Thoracic aorta (tissue), 2 donors: ENCODE data around the gene LDLRAD2. TPM values are rescaled to one million over a fixed set of nuclear protein-coding genes. Genes with fewer than 3 reads are reported as not detected.

Experiments used
- ATAC-seq: fragments of 150-250 bp; one replicate; pipeline ENCODE4 v1.8.0; 2017; ENCODE audit warnings: low read depth; ENCODE audit not compliant: insufficient number of reproducible peaks, low FRiP score
- DNase-seq: peaks from one replicate; pipeline ENCODE4 v3.0.0-alpha.2; 2020; ENCODE audit warnings: low spot score
- H3K27ac ChIP-seq, 2 donors: fragments of 200-600 bp; sonication (generic); 1 replicate in 1 of 2; 2 replicates in 1 of 2; pipeline ENCODE4 v1.5.1; 2016; ENCODE audit warnings: mild to moderate bottlenecking in 2 of 2, moderate library complexity in 2 of 2
- H3K27me3 ChIP-seq: fragments of 200-600 bp; sonication (generic); replicated peaks from 2 replicates; pipeline ENCODE4 v1.6.0; 2016; ENCODE audit warnings: mild to moderate bottlenecking; ENCODE audit not compliant: insufficient read depth
- H3K36me3 ChIP-seq: fragments of 200-600 bp; sonication (generic); one replicate; pipeline ENCODE4 v1.5.1; 2016
- H3K4me1 ChIP-seq, 2 donors: fragments of 200-600 bp; sonication (generic); 1 replicate in 1 of 2; 2 replicates in 1 of 2; pipeline versions ENCODE4 v1.5.1 to v1.6.0; 2016; ENCODE audit warnings: low read depth in 2 of 2, mild to moderate bottlenecking in 1 of 2; ENCODE audit not compliant: control insufficient read depth in 1 of 2
- H3K4me3 ChIP-seq: fragments of 200-600 bp; sonication (generic); 2 replicates; pipeline ENCODE4 v1.5.1; 2016; ENCODE audit warnings: mild to moderate bottlenecking
- H3K9me3 ChIP-seq: fragments of 200-600 bp; sonication (generic); 2 replicates; pipeline ENCODE4 v1.5.1; 2016
- total RNA-seq, 2 donors: library from RNA; depleted of rRNA; stranded (reverse); fragments of >200 nt; gene quantifications; one replicate each; pipeline versions ENCODE4 v1.1.0 to v1.2.3, GENCODE V29; 2016
- TF ChIP-seq, protein P1 (sequence below): fragments of 200-600 bp; sonication (generic); IDR thresholded peaks from one replicate; pipeline ENCODE4 v1.5.1; 2019; ENCODE audit warnings: antibody characterized with exemption

LDLRAD2 gene
- total RNA-seq, 2 donors from 2014 or later: 0.27 TPM; not detected in 1

DNA sequence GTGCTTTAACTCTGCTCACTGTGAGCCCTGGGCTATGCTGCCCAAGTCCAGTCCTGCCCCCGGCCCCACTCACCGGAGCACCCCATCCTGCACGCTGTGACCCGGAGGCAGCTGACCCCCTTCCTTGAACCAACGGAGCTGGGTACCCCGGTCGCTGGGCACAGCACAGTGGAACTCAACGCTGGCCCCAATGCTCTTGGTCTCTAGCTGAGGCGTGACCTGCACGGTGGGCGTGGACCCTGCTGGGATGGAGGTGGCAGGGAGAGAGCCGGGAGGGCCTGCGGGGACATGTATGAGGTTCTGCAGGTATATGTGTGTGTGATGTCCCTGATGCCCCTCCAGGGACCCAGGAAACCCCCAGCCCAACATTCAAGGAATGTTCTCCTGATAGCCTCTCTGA, 24.7 kb downstream of the LDLRAD2 start:
- no peak overlapping the region for H3K27ac ChIP-seq
- DNase-seq: no peak
- no peak overlapping the region for H3K4me3 ChIP-seq
- no peaks in the 10 kb centered on the region for H3K9me3 ChIP-seq
- TF ChIP-seq, protein P1, sequence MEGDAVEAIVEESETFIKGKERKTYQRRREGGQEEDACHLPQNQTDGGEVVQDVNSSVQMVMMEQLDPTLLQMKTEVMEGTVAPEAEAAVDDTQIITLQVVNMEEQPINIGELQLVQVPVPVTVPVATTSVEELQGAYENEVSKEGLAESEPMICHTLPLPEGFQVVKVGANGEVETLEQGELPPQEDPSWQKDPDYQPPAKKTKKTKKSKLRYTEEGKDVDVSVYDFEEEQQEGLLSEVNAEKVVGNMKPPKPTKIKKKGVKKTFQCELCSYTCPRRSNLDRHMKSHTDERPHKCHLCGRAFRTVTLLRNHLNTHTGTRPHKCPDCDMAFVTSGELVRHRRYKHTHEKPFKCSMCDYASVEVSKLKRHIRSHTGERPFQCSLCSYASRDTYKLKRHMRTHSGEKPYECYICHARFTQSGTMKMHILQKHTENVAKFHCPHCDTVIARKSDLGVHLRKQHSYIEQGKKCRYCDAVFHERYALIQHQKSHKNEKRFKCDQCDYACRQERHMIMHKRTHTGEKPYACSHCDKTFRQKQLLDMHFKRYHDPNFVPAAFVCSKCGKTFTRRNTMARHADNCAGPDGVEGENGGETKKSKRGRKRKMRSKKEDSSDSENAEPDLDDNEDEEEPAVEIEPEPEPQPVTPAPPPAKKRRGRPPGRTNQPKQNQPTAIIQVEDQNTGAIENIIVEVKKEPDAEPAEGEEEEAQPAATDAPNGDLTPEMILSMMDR: no peak
- no peaks in the 10 kb centered on the region for H3K27me3 ChIP-seq
- peaks cover 94% of the 10 kb centered on the region for H3K36me3 ChIP-seq
- H3K4me1 ChIP-seq: no peaks in the 10 kb centered on the region
- ATAC-seq: no peak

DNA sequence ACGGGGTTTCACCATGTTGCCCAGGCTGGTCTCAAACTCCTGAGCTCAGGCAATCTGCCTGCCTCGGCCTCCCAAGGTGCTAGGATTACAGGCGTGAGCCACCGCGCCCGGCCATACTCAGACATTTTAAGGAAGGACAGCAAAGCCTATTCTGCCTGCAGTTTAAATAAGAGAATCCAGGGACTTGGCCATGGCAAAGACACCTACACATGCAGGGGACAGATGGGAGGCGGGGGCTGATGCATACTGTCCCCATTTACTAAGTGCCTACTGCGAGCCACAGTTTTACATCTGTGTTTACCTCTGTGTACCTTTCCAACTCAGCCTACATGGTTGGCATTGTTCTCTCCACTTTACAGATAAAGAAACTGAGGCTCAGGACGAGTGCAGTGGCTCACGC, 25.4 kb downstream of the LDLRAD2 start:
- no peak overlapping the region for H3K27ac ChIP-seq
- ATAC-seq (no peak), DNase-seq (no peak)
- no peaks in the 10 kb centered on the region for H3K4me1 ChIP-seq
- TF ChIP-seq, protein P1: no peak
- H3K4me3 ChIP-seq: no peak overlapping the region
- no peaks in the 10 kb centered on the region for H3K9me3 ChIP-seq
- H3K27me3 ChIP-seq: no peaks in the 10 kb centered on the region
- peaks cover 94% of the 10 kb centered on the region for H3K36me3 ChIP-seq

DNA sequence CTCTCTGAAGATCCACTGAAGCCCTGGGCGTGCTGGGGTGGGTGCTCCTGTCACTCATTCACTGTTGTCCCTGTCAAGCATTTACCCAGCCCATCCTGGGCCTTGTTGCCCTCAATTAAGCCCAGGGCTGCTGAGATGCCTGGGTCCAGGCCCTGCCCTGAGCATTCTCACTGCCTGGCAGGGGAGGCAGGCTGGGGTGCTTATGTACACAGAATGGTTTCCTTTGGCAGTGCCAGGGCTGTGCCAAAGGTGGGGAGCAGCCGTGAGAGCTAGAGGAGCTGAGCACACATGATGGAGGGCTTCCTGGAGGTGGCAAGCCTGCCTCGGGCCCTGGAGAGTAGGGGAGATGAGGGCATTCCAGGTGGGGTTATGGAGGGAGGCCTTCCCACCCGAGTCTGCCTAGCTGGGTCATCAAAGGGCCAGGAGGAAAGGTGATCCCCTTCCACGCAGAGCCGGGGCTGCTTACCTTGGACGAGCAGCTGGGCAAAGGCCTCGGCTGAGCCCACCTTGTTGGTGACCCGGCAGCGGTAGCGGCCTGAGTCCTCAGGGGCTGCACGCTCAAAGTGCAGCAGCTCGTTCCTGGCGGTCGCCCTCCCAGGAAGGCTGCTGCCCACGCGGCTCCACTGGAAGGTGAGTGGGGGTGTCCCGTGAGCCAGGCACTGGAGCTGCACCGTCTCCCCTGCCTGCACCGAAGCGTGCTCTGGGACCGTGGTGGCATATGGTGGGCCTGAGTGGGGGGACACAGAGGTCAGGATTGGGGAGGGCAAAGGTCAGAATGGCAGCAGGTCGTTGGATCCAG, 26.5 kb downstream of the LDLRAD2 start:
- no peaks in the 10 kb centered on the region for H3K9me3 ChIP-seq
- ATAC-seq (no peak), DNase-seq (no peak)
- H3K36me3 ChIP-seq: peaks cover 95% of the 10 kb centered on the region
- TF ChIP-seq, protein P1: no peak
- H3K4me1 ChIP-seq: no peaks in the 10 kb centered on the region
- H3K27ac ChIP-seq: no peak overlapping the region
- no peaks in the 10 kb centered on the region for H3K27me3 ChIP-seq
- no peak overlapping the region for H3K4me3 ChIP-seq

DNA sequence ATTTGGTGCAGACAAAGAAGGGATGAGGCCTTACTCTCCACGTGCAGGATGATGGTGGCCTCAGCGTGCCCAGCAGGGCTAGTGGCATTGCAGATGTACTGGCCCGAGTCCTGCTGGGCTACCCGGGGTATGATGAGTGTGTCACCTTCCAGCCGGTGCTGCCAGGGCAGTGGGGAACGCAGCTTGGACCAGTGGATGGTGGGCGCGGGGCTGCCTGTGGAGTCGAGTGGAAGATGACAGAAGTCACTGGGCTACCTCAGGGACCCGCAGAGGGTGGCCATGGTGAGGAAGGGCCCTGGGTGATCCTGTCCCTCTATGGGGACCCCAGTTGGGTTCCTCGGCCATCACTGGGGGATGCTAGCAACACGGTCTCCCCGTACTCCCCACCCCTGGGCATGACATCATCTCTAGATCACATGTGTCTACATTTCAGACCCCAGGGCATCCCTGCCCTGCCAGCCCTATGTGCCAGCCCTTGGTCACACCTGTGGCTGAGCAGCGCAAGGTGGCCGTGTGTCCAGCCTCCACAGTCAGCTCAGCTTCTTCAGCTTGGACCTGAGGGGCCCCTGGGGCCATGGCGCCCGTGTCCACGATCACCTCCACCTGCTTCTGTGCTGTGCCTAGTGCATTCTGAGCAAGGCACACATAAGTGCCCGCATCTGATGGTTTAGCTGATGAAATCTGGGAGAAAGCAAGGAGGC, 27.4 kb downstream of the LDLRAD2 start:
- Histone ChIP-seq H3K9me3 (no peaks in the 10 kb centered on the region), H3K4me3 (no peak overlapping the region), H3K4me1 (no peaks in the 10 kb centered on the region), H3K27ac (no peak overlapping the region), H3K36me3 (peaks cover 95% of the 10 kb centered on the region), H3K27me3 (no peaks in the 10 kb centered on the region)
- DNase-seq: no peak
- TF ChIP-seq, protein P1: no peak
- ATAC-seq: no peak

DNA sequence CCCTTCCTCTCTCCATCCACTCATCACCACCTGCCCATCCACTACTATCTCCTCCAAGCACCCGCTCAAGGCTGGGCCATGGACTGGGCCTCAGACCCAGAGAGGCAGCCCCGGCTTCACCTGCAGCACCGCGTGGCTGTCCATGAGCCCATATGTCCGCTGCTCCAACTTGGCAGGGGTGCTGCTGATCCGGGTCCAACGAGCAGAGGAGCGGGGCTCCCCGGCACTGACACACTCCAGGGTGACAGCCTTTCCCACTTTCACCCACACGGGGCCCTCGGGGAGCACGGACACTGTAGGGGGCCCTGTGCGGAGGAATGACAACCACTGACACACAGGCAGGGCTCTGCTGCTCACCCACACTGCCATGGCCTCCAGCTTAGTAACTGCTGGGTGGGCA, 28.9 kb downstream of the LDLRAD2 start:
- H3K27me3 ChIP-seq: no peaks in the 10 kb centered on the region
- no peak overlapping the region for H3K27ac ChIP-seq
- ATAC-seq: no peak
- TF ChIP-seq, protein P1: no peak
- H3K4me1 ChIP-seq: no peaks in the 10 kb centered on the region
- H3K4me3 ChIP-seq: no peak overlapping the region
- no peaks in the 10 kb centered on the region for H3K9me3 ChIP-seq
- H3K36me3 ChIP-seq: peaks cover 89% of the 10 kb centered on the region
- DNase-seq: no peak
